NB4 (cell line): Measurements from ENCODE around the gene SERPING1.
A peak's percentile ranks its signal among the peaks of the same experiment; 100 is the strongest.

Source experiments
- DNase-seq: peaks from one replicate; pipeline ENCODE4 v3.0.0; 2010; ENCODE audit warnings: low read depth
- H3K4me3 ChIP-seq: one replicate; pipeline ENCODE4 v1.5.1; 2011; ENCODE audit warnings: mild to moderate bottlenecking, low read depth, low read length, moderate library complexity
- MYC ChIP-seq: IDR thresholded peaks from 2 replicates; pipeline ENCODE4 v1.6.1; 2011; ENCODE audit warnings: low read depth, low read length
- POLR2A ChIP-seq: IDR thresholded peaks from 2 replicates; pipeline ENCODE4 v1.6.1; 2011; ENCODE audit warnings: mild to moderate bottlenecking; ENCODE audit not compliant: insufficient read length; ENCODE audit errors: extremely low read depth
- TF ChIP-seq, protein P1 (sequence below): IDR thresholded peaks from 2 replicates; pipeline ENCODE4 v1.6.1; 2011; ENCODE audit warnings: low read depth, low read length
- TF ChIP-seq, protein P2 (sequence below): IDR thresholded peaks from one replicate; pipeline ENCODE4 v1.5.1; 2012; ENCODE audit warnings: low read depth, low read length

SERPING1 gene

DNA sequence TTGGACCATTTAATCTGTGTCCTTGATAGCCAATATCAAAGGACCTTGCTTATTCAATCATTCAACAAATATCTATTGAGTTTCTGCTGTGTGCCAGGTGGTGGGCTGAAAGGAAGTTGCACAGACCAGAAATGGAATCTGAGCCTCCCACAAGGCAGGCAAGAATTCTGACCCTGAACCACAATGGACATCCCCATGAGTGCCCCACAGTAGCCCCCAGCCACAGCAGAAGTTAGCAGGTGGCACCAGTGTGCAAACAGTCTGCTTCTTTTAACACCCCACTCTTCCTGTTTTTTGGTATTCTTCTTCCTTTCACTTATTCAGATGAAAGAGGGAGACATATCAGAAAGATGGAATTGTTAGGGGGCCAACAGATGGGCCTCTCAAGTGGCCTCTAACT, 12.2 kb upstream of the SERPING1 start:
- TF ChIP-seq MYC: no peak; the same call in 1 of the 2 replicates
- TF ChIP-seq, protein P1, sequence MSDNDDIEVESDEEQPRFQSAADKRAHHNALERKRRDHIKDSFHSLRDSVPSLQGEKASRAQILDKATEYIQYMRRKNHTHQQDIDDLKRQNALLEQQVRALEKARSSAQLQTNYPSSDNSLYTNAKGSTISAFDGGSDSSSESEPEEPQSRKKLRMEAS: peak; percentile 64

DNA sequence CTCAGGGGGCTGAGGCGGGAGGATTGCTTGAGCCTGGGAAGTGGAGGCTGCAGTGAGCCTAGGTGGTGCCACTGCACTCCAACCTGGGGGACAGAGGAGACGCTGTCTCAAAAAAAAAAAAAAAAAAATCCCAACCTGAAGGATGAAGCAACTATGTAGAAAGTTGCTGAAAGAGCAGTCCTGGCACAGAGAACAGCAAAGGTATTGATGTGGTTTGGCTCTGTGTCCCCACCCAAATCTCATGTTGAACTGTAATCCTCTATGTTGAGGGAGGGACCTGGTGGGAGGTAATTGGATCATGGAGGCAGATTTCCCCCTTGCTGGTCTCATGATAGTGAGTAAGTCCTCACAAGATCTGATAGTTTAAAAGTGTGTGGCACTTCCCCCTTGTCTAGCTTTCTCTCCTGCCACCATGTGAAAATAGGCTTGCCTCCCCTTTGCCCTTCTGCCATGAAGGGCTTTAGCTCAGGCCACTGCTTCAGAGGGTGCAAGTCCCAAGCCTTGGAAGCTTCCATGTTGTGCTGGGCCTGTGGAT, 10.7 kb upstream of the SERPING1 start:
- H3K4me3 ChIP-seq: no peak overlapping the region
- no peak for DNase-seq
- TF ChIP-seq MYC (no peak), POLR2A (no peak)
- TF ChIP-seq, protein P2, sequence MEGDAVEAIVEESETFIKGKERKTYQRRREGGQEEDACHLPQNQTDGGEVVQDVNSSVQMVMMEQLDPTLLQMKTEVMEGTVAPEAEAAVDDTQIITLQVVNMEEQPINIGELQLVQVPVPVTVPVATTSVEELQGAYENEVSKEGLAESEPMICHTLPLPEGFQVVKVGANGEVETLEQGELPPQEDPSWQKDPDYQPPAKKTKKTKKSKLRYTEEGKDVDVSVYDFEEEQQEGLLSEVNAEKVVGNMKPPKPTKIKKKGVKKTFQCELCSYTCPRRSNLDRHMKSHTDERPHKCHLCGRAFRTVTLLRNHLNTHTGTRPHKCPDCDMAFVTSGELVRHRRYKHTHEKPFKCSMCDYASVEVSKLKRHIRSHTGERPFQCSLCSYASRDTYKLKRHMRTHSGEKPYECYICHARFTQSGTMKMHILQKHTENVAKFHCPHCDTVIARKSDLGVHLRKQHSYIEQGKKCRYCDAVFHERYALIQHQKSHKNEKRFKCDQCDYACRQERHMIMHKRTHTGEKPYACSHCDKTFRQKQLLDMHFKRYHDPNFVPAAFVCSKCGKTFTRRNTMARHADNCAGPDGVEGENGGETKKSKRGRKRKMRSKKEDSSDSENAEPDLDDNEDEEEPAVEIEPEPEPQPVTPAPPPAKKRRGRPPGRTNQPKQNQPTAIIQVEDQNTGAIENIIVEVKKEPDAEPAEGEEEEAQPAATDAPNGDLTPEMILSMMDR: no peak
- TF ChIP-seq, protein P1: no peak

More for the DNA sequence above, 12.2 kb upstream of the SERPING1 start:
- DNase-seq: peak; percentile 48
- H3K4me3 ChIP-seq: no peak overlapping the region

DNA sequence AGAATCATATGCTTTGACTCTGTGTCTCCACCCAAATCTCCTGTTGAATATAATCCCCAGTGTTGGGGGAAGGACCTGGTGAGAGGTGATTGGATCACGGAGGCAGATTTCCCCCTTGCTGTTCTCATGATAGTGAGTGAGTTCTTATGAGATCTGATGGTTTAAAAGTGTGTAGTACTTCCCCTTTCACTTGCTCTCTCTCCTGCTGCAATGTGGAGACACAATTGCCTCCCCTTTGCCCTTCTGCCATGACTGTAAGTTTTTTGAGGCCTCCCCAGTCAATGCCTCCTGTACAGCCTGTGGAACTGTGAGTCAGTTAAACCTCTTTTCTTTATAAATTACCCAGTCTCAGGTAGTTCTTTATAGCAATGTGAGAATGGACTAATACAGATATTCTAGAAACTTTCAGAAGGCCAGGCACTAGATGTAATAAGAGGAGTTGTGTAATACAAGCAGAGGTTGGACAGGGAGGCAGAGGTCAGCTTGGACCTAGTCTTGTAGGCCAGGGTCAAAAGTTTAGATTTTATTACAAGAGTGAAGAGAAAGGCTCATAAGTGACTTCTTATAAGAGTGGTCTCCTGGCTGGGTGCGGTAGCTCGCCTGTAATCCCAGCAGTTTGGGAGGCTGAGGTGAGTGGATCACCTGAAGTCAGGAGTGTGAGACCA, 9.3 kb upstream of the SERPING1 start:
- TF ChIP-seq POLR2A (no peak), MYC (no peak)
- TF ChIP-seq, protein P2: no peak
- TF ChIP-seq, protein P1: no peak
- peak; percentile 73 for DNase-seq
- H3K4me3 ChIP-seq: no peak overlapping the region

DNA sequence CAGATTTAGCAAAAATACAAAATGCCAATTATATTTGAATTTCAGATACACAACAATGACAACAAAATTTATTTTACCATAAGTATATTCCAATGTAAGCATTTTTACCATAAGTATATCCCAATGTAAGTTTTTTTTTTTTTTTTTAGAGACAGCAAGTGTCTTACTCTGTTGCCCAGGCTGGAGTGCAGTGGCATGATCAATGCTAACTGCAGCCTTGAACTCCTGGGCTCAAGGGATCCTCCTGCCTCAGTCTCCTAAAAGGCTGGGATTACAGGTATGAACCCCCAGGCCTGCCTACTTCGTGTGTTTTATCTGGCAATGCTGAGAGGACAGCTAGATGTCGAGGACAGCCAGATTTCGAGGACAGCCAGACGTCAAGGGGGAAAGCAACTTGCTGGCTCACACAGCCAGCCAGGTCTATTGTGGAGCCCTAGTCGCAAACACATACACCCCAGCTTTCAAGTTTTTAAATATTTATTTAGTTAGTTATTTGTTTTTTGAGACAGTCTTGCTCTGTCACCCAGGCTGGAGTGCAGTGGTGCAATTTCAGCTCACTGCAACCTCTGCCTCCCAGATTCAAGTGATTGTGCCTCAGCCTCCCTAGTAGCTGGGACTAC, 1.1 kb upstream of the SERPING1 start:
- DNase-seq: no peak
- no peak overlapping the region for H3K4me3 ChIP-seq
- TF ChIP-seq POLR2A (no peak), MYC (no peak)
- TF ChIP-seq, protein P2: no peak
- TF ChIP-seq, protein P1: no peak

DNA sequence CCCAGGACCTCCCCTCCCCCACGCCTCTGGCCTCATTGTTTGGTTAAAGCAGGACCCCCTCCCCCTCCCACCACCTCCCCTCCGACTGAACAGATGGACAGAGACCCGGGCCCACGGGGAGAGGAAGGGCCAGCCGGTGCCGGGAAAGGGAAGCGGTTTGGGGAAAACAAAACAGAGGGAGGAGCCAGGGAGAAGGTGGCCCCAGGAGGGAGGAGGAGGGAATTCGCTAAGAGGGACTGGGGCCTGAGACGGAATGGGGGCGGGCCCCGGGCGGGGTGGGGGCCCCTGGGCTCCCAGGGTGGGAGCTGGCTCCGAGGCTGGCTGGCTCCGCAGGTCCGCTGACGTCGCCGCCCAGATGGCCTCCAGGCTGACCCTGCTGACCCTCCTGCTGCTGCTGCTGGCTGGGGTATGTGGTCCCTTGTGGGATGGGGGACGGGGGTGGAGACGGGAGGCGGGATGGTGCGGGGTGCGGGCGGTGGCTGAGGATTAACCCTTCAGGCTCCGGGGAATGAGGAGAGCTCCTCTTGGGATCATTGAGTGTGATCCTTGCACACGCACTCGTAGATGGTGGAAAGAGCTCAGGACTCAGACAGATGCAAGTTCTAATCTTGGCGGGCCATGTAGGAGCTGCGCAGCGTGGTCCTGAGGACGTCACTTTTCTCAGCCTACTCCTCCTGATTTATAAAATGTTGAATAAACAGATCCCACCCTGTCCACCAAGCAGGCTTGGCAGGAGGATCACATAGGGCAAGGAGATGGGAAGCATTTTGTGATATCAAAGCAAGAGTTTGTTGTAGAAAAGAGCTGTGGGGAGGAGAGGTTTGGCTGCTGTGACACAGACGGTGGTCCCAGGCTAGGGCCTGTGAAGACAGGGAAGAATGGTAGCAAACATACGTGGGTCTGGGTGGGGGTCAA, 688 bp downstream of the SERPING1 start:
- DNase-seq: no peak
- TF ChIP-seq, protein P2: no peak
- TF ChIP-seq POLR2A (no peak), MYC (no peak)
- TF ChIP-seq, protein P1: no peak
- no peak overlapping the region for H3K4me3 ChIP-seq
